Panc1 (cell line): ENCODE results near the gene RFC2. TPM values are rescaled to one million over a fixed set of nuclear protein-coding genes. Genes with fewer than 3 reads are reported as not detected.

Experiments used
- ATAC-seq: fragments of 200-7000 bp; cut with Tn5 transposase; 2 replicates; pipeline ENCODE4 v1.9.1; 2020; ENCODE audit warnings: mild to moderate bottlenecking, moderate library complexity
- BruUV-seq: library from RNA; stranded (reverse); fragments of 400-500 nt; replicated peaks from 2 replicates; lab custom pipeline; 2021; lab: Mats Ljungman, UMichigan
- CTCF ChIA-PET: fragments of 300-600 bp; sonication (Branson Sonifier 250); formaldehyde crosslinking; loops from one replicate; lab custom pipeline; 2022; ENCODE audit warnings: antibody characterized with exemption; lab: Charles Lee
- POLR2A ChIA-PET: fragments of 300-600 bp; sonication (Branson Sonifier 250); formaldehyde crosslinking; loops from one replicate; lab custom pipeline; 2022; ENCODE audit warnings: antibody characterized with exemption; lab: Charles Lee
- DNase-seq: peaks from one replicate; pipeline ENCODE4 v3.0.0-alpha.2; 2010; ENCODE audit warnings: low read depth, low spot score
- H3K27ac ChIP-seq: 2 replicates; pipeline ENCODE4 v1.5.1; 2011; ENCODE audit warnings: mild to moderate bottlenecking, low read length, inconsistent platforms
- H3K27me3 ChIP-seq: fragments of 200-500 bp; sonication (Bioruptor generic); 2 replicates; pipeline ENCODE4 v1.6.0; 2014; ENCODE audit warnings: low read length, inconsistent platforms; ENCODE audit not compliant: control insufficient read depth, insufficient read depth
- H3K36me3 ChIP-seq: fragments of 200-500 bp; sonication (Bioruptor generic); 2 replicates; pipeline ENCODE4 v1.5.1; 2014; ENCODE audit warnings: inconsistent platforms, mild to moderate bottlenecking, low read length, moderate library complexity; ENCODE audit not compliant: control insufficient read depth, insufficient read depth
- H3K4me1 ChIP-seq: 2 replicates; pipeline ENCODE4 v1.5.1; 2011; ENCODE audit warnings: inconsistent platforms, mild to moderate bottlenecking, low read length, moderate library complexity; ENCODE audit not compliant: control insufficient read depth, insufficient read depth
- H3K4me3 ChIP-seq, 2 experiments: 2 replicates each; pipeline ENCODE4 v1.5.1; 2011 to 2012; ENCODE audit warnings: low read depth in 2 of 2, low read length in 2 of 2, mild to moderate bottlenecking in 2 of 2, inconsistent platforms in 1 of 2, moderate library complexity in 1 of 2
- H3K9me3 ChIP-seq: fragments of 200-500 bp; sonication (Bioruptor generic); 2 replicates; pipeline ENCODE4 v1.5.1; 2014; ENCODE audit warnings: low read depth, mild to moderate bottlenecking, inconsistent platforms, low read length, moderate library complexity; ENCODE audit not compliant: control insufficient read depth, insufficient read depth
- POLR2AphosphoS5 ChIP-seq: IDR thresholded peaks from 2 replicates; pipeline ENCODE4 v1.6.1; 2012; ENCODE audit warnings: mild to moderate bottlenecking, low read depth, low read length, moderate library complexity
- SIN3A ChIP-seq: IDR thresholded peaks from 2 replicates; pipeline ENCODE4 v1.6.1; 2012; ENCODE audit warnings: low read depth, mild to moderate bottlenecking, low read length, moderate library complexity, borderline replicate concordance; ENCODE audit not compliant: insufficient read depth
- TCF7L2 ChIP-seq: IDR thresholded peaks from 2 replicates; pipeline ENCODE4 v1.6.1; 2011; ENCODE audit warnings: mild to moderate bottlenecking, low read depth, low read length, inconsistent platforms
- in situ Hi-C: cut with HindIII; loops from 2 replicates; pipeline ENCODE4 v1.10.0; 2016; ENCODE audit warnings: low sequenced_read_pairs, low pct_unique_long_range_greater_than_20kb
- intact Hi-C: fragments of 100-400 bp; cut with micrococcal nuclease; formaldehyde crosslinking; loops from one replicate; pipeline ENCODE4 v1.10.0; 2022; ENCODE audit not compliant: unreplicated experiment
- total RNA-seq: library from RNA; stranded (reverse); gene quantifications from one replicate; pipeline ENCODE4 v1.2.1, GENCODE V29; 2021; ENCODE audit not compliant: unreplicated experiment
- TF ChIP-seq, protein P1 (sequence below), 2 experiments: IDR thresholded peaks; 2 replicates each; pipeline ENCODE4 v1.6.1; 2011 to 2012; ENCODE audit warnings: low read depth in 2 of 2, control low read depth in 1 of 2, low read length in 1 of 2, mild to moderate bottlenecking in 1 of 2, moderate library complexity in 1 of 2; ENCODE audit not compliant: insufficient read depth in 1 of 2
- TF ChIP-seq, protein P2 (sequence below): fragments of 450-650 bp; IDR thresholded peaks from 2 replicates; pipeline ENCODE4 v1.5.1; 2017; ENCODE audit warnings: mild to moderate bottlenecking

RFC2 gene
- total RNA-seq, 1 experiment from 2014 or later = 56.2 TPM

DNA sequence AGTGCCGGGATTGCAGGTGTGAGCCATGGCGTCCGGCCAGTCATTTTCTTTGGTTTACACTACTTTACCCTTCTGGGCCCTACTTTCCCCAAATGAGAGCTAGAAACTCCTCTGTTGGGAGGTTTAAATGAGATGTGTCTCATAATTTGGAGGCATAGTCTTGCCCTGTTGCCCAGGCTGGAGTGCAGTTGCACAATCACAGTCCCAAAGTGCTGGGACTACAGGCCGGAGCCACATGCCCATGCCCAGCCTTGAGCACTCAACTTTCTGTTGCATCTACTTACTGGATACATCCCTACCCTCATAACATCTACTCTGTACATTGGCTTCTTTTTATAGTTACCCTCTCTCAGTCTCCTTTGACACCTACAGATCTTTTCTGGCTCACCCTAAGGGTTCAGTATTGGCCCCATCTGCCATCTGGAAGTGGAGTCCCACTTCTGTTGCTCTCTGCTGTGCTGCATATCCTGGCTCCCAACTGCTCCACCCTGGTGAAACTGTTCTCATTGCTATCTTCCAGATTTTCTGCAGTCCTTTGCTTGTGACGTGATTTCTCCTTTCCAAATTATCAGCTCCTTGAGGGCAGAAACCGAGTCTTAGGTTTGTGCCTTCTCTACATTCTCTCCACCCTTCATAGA, 71.6 kb downstream of the RFC2 start:
- ATAC-seq (peak; percentile 33; the same call in 1 of the 2 replicates), DNase-seq (no peak)
- Histone ChIP-seq H3K4me1 (peaks cover 38% of the 10 kb centered on the region), H3K36me3 (no peaks in the 10 kb centered on the region; the same call in 1 of the 2 replicates), H3K4me3 (no peak overlapping the region), H3K9me3 (no peaks in the 10 kb centered on the region), H3K27me3 (no peaks in the 10 kb centered on the region), H3K27ac (no peak overlapping the region)
- CTCF ChIA-PET = interaction anchor here (0.8 kb wide), 1 partner anchor 24 kb away, joined by 3 read pairs; no protein-coding TSS in a partner anchor
- in situ Hi-C loops = no loop called here
- no peak for TF ChIP-seq POLR2AphosphoS5
- no peak for TF ChIP-seq SIN3A
- no peak for TF ChIP-seq TCF7L2
- TF ChIP-seq, protein P1, sequence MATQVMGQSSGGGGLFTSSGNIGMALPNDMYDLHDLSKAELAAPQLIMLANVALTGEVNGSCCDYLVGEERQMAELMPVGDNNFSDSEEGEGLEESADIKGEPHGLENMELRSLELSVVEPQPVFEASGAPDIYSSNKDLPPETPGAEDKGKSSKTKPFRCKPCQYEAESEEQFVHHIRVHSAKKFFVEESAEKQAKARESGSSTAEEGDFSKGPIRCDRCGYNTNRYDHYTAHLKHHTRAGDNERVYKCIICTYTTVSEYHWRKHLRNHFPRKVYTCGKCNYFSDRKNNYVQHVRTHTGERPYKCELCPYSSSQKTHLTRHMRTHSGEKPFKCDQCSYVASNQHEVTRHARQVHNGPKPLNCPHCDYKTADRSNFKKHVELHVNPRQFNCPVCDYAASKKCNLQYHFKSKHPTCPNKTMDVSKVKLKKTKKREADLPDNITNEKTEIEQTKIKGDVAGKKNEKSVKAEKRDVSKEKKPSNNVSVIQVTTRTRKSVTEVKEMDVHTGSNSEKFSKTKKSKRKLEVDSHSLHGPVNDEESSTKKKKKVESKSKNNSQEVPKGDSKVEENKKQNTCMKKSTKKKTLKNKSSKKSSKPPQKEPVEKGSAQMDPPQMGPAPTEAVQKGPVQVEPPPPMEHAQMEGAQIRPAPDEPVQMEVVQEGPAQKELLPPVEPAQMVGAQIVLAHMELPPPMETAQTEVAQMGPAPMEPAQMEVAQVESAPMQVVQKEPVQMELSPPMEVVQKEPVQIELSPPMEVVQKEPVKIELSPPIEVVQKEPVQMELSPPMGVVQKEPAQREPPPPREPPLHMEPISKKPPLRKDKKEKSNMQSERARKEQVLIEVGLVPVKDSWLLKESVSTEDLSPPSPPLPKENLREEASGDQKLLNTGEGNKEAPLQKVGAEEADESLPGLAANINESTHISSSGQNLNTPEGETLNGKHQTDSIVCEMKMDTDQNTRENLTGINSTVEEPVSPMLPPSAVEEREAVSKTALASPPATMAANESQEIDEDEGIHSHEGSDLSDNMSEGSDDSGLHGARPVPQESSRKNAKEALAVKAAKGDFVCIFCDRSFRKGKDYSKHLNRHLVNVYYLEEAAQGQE (IDR thresholded peaks at IDR 0.05; ENCODE audit: insufficient read depth in 1 of 2, low read depth in 2 of 2, low read length in 1 of 2) = no peak
- TF ChIP-seq, protein P2, sequence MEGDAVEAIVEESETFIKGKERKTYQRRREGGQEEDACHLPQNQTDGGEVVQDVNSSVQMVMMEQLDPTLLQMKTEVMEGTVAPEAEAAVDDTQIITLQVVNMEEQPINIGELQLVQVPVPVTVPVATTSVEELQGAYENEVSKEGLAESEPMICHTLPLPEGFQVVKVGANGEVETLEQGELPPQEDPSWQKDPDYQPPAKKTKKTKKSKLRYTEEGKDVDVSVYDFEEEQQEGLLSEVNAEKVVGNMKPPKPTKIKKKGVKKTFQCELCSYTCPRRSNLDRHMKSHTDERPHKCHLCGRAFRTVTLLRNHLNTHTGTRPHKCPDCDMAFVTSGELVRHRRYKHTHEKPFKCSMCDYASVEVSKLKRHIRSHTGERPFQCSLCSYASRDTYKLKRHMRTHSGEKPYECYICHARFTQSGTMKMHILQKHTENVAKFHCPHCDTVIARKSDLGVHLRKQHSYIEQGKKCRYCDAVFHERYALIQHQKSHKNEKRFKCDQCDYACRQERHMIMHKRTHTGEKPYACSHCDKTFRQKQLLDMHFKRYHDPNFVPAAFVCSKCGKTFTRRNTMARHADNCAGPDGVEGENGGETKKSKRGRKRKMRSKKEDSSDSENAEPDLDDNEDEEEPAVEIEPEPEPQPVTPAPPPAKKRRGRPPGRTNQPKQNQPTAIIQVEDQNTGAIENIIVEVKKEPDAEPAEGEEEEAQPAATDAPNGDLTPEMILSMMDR = no peak
- no TSS peak for BruUV-seq
- intact Hi-C loops = no loop called here
- POLR2A ChIA-PET = no interaction called here

DNA sequence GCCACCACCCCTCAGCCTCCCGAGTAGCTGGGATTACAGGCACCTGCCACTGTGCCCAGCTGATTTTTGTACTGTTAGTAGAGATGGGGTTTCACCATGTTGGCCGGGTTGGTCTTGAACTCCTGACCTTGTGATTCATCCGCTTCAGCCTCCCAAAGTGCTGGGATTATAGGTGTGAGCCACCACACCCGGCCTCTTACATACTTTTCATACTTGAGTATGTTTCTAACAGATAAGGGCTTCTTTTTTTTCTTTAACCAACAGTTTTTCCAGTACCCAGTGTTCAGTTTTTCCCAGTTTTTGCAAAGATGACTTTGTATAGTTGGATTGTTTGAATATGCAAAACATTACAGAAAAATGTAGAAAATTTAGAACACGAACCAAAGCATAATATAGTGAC, 72.4 kb downstream of the RFC2 start:
- CTCF ChIA-PET = no interaction called here

More for the DNA sequence above, 72.4 kb downstream of the RFC2 start:
- POLR2A ChIA-PET = no interaction called here
- no peaks in the 10 kb centered on the region; the same call in 1 of the 2 replicates for H3K36me3 ChIP-seq
- TF ChIP-seq SIN3A (no peak), POLR2AphosphoS5 (no peak), TCF7L2 (no peak)
- TF ChIP-seq, protein P2 = no peak
- TF ChIP-seq, protein P1 (IDR thresholded peaks at IDR 0.05; ENCODE audit: insufficient read depth in 1 of 2, low read depth in 2 of 2, low read length in 1 of 2) = no peak
- H3K4me1 ChIP-seq = peaks cover 38% of the 10 kb centered on the region
- H3K9me3 ChIP-seq = no peaks in the 10 kb centered on the region
- H3K27me3 ChIP-seq = no peaks in the 10 kb centered on the region
- no peak overlapping the region for H3K27ac ChIP-seq
- DNase-seq (no peak), ATAC-seq (no peak)
- BruUV-seq = no TSS peak
- in situ Hi-C loops (no loop called here), intact Hi-C loops (no loop called here)
- H3K4me3 ChIP-seq = no peak overlapping the region
